ENCODE measurements around the gene RASAL2.

DNA sequence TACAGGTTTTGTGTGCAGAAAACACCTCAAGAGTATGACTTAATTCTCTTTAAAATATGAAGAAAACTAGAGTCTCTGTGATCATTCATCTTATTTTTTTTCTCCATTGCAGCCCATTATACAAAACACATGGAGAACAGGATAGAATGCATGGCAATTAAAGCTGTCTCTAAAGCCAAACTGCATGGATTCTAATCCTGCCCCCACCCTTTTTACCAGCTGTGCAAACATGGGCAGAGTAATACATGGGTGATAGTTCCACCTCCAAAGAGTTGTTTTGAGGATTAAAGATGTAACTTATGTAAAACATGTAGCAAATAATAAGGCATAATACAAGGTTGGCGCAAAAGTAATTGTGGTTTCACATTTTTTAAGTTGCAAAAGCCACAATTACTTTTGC is 288.5 kb downstream of the RASAL2 start:
- TF ChIP-seq CTCF (conservative IDR thresholded peaks at IDR 0.05; ENCODE audit: low read length) (no peak), EZH2phosphoT487 (IDR thresholded peaks at IDR 0.05; ENCODE audit: borderline replicate concordance) (no peak)

Measured in Loucy (cell line).